Right lobe of liver (tissue), 4 donors: ENCODE measurements around the gene SYNGR1.

Experiments
- CTCF ChIP-seq, 4 donors: fragments of 200-600 bp in 3 of 4; fragments of 450-650 bp in 1 of 4; IDR thresholded peaks; one replicate each; pipeline versions ENCODE4 v1.5.1 to v1.8.0; 2016 to 2022; ENCODE audit warnings: antibody characterized with exemption in 4 of 4, mild to moderate bottlenecking in 2 of 4
- POLR2A ChIP-seq: fragments of 450-650 bp; IDR thresholded peaks from one replicate; pipeline ENCODE4 v1.6.1; 2017; ENCODE audit warnings: antibody characterized with exemption, mild to moderate bottlenecking
- donor health status: DM: no; HTN: no; CAD: no.
- donor health status: DM: no; HTN: no; CAD: no.
- donor health status: DM: no; HTN: yes; CAD: no.

- TF ChIP-seq CTCF (IDR thresholded peaks at IDR 0.05) (no peak), POLR2A (no peak)
Observed at GRCh38 chr22:39415506-39415905, 65.7 kb downstream of the SYNGR1 start.
